Right renal pelvis (tissue), 4 donors: ENCODE data around the gene KTN1. TPM values are rescaled to one million over a fixed set of nuclear protein-coding genes. Genes with fewer than 3 reads are reported as not detected.

Experiments used
- DNase-seq, 4 donors: peaks; one replicate each; pipeline ENCODE4 v3.0.0-alpha.2; 2013; ENCODE audit warnings: low read depth in 4 of 4, low spot score in 3 of 4, missing footprints in 1 of 4
- polyA plus RNA-seq, 4 donors: library from polyadenylated mRNA; unstranded; fragments of 120-200 nt; gene quantifications; one replicate each; pipeline ENCODE4 v1.2.1, GENCODE V29; 2013; ENCODE audit not compliant: insufficient read length in 4 of 4

KTN1 gene
- polyA plus RNA-seq, 4 donors = 183 to 223 (median 217) TPM

DNA sequence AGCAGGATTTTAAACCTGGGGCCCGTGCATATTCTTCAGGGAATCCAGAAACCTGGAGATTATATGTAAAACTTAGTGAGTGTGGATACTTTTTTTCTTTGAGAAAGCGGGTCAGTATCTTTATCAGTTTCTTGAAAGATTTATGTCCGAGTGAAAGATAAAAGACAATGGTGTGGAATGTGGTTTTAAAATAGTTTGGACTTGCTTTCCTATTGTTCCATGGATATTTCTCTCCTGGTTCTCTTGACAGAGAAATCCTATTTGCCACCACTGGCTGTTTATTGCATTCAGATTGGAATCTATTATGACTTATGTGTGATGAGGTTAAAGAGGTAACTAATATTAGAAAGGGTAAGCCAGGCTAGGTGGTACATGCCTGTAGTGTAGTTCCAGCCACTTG lies 27.4 kb downstream of the KTN1 start:
- DNase-seq = no peak

DNA sequence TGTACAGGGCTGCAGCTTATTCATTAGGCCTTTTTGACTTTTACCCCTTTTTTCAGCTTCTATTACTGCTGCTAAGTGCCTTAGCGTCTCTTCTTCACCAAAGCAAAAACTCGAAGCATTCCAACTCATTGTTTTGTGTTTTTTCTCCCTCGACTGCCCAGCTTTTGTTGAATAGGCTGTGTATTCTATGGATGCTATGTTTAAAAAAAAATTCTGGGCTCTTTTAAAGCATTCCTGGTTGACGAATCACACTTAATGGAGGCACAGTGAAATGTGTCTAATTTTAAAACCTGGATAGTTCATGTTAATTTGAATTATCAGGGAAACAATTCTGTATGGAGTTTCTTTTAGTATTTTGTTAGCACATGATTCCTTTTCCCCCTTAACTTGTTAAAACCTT lies 29.7 kb downstream of the KTN1 start:
- no peak for DNase-seq

DNA sequence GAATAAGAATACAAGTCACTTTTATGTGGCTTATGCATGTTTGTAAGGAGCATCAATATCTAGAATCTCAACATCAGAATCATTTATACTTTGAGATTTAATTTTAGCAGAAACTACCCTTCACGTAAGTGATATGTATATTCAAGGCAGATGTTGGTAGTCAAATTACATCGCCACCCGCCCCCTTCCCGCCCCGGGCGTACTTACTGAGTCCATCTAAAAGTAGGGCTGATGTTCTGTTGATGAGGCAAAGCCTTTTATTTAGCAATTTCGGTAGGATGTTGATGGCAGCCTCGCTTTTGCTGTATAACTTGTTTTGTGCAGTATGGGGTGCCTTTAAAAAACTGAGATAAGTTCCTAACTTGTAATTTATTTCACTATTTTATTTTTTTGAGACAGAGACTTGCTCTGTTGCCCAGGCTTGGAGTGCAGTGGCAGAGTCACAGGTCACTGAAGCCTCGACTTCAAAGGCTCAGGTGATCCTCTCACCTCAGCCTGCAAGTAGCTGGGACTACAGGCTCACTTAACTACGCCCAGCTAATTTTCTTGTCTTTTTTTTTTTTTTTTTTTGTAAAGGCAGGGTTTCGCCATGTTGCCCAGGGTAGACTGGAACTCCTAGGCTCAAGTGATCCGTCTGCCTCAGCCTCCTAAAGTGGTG lies 30.8 kb downstream of the KTN1 start:
- no peak for DNase-seq

DNA sequence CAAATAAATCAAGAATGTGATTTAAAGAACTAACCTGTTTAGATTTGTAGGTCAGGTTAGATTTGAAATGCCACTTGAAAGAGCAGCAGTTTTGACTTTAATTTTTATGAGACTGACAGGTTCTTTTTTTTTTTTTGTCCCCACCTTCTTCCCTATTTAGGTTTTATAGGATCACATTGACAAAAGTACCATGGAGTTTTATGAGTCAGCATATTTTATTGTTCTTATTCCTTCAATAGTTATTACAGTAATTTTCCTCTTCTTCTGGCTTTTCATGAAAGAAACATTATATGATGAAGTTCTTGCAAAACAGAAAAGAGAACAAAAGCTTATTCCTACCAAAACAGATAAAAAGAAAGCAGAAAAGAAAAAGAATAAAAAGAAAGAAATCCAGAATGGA lies 31.9 kb downstream of the KTN1 start:
- DNase-seq = no peak

DNA sequence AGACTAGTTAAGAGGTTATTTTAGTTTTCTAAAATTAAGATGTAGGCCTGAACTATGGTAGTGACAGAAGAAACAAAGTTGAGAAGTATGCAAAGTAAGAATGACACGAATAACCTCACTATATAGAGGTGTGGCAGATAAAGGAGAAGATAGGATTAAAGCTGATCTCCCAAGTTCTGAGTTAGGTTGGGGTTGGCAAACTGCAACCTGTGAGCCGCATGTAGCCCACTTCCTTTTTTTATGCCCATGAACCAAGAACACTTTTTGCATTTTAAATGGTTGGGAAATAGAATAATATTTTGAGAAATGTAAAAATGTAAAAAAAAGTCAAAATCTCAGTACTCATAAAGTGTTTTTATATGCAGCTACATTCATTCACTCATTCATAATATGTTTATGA lies 34.3 kb downstream of the KTN1 start:
- no peak for DNase-seq

DNA sequence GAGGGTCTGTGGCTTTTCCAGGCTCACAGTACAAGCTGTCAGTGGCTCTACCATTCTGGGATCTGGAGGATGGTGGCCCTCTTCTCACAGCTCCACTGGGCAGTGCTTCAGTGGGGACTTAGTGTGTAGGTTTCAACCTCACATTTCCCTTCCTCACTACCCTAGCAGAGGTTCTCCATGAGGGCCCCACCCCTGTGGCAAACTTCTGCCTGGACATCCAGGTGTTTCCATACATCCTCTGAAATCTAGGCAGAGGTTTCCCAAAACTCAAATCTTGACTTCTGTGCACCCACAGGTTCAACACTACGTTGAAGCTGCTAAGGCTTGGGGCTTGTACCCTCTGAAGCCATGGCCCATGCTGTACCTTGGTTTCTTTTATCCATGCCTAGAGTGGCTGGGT lies 40.3 kb downstream of the KTN1 start:
- no peak for DNase-seq

DNA sequence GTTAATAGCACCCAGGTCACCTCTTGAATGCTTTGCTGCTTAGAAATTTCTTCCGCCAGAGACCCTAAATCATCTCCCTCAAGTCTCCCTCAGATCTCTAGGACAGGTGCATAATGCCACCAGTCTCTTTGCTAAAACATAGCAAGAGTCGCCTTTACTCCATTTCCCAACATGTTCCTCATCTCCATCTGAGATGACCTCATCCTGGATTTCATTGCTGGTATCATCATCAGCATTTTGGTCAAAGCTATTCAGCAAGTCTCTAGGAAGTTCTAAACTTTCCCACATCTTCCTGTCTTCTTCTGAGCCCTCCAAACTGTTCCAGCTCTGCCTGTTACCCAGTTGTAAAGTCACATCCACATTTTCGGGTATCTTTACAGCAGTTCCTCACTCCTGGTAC lies 41.0 kb downstream of the KTN1 start:
- no peak for DNase-seq

DNA sequence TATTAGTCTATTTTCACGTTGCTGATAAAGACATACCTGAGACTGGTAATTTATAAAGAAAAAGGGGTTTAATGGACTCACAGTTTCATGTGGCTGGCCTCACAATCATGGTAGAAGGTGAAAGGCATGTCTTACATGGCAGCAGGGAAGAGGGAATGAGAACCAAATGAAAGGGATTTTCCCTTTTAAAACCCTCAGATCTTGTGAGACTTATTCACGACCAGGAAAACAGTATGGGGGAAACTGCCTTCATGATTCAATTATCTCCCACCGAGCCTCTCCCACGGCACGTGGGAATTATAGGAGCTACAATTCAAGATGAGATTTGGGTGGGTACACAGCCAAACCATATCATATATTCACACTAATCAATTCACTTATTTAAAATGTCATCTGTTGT lies 41.4 kb downstream of the KTN1 start:
- DNase-seq = no peak

DNA sequence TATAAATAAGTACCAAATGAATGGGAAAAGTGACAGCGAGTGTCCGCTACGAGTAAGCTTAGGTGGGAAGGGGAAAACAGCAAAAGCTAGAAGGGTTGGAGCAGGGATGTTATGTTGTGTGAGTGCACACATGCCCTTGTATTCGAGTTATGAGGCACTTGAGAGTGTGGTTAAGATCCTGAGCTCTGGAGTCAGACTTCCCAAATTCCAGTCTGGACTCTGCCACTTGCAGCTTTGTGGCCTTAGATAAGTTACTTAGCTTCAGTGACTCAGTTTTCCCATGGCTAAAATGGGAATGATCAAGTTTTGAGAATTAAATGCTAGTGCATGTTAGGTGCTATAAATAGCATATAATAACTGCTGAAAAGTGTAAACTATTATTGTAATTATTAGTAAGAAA lies 44.9 kb downstream of the KTN1 start:
- no peak for DNase-seq

DNA sequence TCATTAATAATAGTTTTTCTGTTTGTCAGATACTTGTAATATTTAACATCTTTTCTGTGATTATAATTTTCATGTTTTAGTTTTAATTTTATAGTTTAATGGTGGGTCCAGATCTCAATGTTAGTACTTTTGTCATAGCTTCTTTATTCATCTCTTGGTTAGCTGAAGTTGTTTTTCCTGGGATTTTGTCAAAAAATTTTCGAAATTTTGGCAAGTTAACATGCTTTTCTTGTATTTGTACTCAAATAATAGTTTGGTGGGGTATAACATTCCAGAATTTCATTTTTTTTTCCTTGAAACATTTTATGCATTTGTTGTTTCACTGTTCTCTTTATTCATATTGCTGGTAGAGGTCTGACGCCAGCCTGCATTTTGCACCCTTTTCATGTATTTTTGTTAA lies 45.5 kb downstream of the KTN1 start:
- DNase-seq = no peak

DNA sequence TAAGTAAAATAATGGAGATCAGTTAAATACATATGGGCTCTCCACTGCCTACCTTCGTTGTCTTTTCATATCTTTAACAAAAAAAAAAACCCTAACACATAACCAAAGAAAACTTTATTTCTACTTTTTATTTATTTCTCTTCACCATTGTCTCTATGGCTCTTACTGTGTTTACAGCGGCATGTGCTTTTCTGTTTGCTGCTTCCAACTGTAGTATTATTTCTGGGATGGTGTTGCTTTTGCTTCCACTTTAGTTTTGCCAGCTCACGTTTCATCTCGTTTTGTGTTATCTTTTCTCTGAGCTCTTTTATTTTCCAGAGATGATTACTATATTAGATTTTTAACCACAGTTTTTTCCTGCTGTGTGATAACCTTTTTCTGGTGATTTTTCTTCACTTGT lies 46.1 kb downstream of the KTN1 start:
- no peak for DNase-seq

DNA sequence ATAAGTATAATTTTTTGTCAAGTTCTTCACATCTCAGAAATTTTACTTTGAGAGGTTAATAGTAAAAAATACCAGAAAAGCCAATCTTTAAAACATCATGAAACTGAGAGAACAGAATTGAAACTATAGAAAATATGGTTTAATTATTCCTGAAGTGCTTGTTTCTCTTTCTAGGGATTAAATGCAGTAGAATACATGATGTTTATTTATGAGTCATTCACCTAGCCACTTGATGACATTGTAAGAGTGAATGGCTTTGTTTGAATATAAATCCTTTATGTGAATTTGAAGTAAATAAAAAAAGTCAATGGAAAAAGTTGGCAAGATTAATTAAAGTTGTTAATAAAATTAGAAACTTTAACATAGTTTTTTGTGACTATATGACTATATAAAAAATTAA lies 48.4 kb downstream of the KTN1 start:
- DNase-seq = no peak

DNA sequence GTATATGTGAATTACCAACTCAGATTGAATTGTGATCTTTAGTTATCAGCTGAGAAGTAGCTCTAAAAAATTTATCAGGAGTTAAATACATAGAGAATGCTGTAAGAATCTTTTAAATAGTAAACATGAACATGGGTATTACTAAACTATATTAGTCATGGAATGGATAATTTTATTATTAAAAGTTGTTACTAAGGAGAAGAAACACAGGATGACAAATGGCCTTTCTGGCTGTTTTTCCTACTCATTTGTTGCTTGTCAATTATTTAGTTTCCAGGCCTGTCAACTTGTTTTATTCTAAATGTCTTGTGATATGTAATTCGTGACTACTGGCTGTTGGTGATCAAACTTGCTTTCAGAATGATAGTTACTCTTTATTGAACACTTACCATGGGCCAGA lies 58.7 kb downstream of the KTN1 start:
- no peak for DNase-seq

DNA sequence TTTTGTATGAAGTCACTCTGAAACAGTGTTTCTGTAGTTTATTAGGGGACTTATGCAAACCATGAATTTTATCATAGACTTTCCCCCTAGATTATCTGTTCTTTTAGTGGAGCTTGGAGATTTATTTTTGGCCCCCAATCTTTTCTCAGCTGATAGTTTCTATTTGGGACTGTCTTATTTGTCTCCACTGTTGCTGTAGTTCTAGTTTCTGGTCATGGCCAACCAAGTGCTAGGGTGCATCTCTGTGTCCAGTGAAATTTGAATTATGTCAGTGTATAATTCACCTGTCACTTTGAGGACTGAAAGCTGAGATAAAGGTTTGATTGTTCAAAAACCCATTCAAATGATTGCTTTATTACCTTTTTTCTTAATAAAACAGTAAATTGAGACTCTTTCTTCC lies 61.3 kb downstream of the KTN1 start:
- DNase-seq = no peak

DNA sequence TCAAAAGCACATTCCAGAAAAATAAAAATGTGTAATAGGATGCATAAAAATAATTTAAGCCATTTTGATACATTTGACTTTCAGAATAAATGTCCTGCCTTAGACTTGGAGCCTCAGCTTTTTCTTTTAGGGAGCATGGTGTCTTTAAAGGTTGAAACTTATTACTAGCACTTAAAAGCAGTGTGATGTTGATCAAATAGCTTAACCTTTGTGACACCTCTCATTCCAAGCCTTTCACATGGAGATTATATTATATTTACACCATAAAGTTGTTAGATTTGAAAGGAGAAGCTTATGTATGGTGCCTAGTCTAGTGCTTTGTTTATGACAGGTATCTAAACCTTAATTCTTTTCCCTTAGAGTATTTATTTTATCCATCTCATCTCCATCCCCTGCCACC lies 61.9 kb downstream of the KTN1 start:
- no peak for DNase-seq

DNA sequence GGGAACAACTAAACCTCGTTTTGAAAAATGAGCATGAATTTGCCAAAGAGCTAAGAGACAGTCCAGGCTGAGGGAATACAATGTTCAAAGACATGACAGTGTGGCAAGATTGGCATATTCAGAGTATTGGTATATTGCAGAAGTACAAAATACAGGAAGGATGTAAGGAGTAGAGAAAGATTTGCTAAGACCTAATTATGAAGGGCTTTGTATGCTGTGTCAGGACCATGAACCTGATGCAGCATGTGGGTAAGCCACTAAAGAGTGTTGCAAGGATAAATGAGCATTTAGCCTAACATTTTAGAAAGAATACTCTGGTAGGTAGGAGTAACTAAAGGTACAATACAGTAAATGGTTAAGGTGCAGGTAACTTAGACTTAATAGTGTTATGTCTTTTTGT lies 65.1 kb downstream of the KTN1 start:
- no peak for DNase-seq

DNA sequence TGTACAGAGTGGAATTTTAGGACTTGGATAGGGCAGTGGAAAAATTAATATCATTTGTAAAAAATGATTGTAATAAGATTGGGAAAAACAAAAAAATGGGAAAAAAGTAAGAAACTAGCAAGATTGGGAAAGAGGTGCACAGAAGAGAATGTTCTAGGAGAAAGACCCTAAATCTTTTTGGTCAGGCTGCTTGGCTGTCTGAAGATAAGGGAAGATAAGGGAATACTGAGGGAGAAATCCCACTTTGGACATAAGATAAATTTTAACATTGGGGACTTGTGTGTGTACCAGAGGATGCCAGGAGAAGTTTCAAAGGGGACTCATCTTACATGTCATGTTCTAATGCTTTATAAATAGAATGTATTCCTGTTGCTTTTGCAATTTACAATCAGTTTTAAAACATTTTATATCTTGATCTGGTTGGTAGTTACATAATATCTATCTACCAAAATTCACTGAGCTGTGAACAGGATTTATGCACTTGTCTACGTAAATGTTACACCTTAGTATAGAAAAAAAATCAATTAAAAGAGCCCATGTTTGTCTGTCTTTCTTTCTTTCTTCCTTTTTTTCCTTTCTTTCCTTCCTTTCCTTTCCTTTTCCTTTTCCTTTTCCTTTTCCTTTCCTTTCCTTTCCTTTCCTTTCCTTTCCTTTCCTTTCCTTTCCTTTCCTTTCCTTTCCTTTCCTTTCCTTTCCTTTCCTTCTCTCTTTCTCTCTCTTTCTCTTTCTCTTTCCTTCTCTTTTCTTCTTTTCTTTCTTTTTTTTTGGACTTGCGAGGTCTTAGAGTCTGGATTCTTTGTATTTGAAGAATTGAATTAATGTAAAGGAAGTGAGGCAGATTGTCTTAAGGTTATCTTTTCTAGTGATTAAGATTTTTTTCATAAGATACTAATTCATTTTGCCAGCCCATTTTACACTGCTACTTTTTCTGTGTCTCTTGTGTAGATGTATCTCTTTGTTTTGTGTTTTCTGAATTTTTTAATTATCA lies 66.1 kb downstream of the KTN1 start:
- no peak for DNase-seq

DNA sequence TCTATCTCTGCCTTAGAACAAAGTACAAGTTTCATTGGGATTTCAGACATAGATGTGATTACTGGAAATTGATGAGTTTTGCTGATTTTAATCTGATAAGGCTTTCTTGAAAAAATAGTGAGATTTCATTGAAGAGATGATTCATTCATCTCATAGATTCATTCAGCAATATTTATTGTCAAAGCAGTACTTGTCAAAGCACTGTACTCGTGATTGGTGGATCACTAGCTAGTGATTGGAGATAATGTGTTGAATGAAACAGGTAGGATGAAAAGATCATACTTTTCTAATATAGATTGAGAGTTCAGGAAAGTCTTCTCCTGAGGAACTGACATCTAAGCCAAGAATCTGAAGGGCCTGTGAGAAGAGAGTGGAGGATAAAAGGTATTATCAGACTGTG lies 71.0 kb downstream of the KTN1 start:
- no peak for DNase-seq

DNA sequence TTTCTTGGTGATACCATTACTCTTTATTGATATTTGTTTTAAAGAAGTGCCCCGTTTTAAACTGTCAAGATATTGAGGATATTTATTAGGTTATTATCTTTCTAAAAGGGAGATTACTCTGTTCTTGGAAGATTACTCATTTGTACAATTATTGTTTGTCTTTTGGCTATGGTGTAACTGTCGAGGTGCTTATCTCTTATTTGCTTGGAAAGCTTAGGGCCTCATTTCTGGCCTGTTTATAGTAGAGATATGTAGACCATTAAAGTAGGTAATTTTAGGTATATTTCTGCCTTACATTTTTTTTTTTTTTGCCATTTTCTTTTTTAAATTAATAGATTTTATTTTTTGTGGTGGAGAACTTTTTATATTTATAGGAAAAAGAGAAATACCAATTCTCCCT lies 74.2 kb downstream of the KTN1 start:
- no peak for DNase-seq

DNA sequence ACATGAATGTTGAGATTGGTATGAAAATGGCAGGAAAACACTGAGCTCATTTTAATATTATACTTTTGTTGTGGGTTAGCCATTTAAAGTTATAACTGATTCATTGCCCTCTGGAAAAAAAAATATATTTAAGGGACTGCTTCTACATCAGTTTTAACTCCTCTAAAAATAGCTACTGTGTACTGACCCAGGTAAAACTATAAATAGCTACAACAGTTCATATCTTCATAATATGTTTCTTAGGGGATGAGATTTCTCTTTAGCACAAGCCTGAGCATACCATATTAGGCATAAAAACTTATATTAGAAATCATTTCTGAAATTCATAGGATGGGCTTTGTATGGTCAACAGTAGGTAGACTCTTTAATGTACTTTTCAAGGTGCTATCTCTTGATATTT lies 81.0 kb downstream of the KTN1 start:
- no peak for DNase-seq

DNA sequence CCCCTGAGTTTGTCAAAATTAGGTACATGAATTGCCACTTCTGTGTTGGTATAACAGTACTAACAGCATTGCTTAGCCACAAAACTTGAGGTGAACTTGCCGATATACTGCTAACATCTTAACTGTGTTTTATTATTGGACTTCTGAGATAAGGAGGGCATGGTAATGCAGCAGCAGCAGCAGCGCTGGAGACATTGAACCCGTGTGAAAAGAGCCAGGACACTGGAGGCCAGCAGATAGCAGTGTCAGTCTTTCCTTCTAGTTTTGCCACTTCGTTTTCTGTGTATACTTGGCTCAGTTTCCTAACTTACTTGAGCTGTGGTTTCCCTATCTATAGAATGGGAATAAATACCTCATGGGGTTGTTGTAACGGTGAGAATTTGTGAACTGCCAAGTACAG lies 82.7 kb downstream of the KTN1 start:
- no peak for DNase-seq

DNA sequence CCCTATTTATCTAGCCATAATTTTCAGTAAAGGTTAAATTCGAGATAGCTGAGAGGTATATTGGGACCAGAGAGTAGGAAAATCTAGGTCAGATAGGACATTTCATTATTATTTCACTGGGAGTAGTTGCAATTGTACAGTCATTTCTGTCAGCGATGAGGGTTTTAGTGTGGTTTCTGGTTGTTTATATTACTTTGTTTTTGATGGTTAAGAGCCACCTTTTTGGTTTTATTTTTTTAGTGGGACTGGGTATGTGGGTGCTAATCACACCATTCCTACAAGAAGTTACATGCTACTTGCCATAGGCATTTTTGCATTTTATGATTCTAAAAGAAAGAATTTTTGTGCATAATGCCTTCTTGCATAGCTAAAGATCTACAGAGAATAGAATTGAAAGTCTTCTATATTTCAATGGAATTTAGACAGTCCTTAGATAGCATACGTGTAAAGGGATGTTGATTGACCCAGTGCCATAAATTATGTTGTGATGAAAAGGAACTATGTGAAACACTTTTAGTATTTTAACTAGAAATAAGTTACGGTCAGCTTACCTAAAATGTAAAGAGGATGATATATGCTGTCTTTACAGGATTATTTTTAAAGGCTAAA lies 85.2 kb downstream of the KTN1 start:
- DNase-seq = no peak
